Raji (cell line): Measurements from ENCODE around the gene FBXO4.

Experiments used
- POLR2A ChIP-seq: IDR thresholded peaks from 2 replicates; pipeline ENCODE4 v1.6.1; 2011; ENCODE audit warnings: low read depth, low read length, control low read depth; ENCODE audit not compliant: insufficient read depth

The FBXO4 gene, protein sequence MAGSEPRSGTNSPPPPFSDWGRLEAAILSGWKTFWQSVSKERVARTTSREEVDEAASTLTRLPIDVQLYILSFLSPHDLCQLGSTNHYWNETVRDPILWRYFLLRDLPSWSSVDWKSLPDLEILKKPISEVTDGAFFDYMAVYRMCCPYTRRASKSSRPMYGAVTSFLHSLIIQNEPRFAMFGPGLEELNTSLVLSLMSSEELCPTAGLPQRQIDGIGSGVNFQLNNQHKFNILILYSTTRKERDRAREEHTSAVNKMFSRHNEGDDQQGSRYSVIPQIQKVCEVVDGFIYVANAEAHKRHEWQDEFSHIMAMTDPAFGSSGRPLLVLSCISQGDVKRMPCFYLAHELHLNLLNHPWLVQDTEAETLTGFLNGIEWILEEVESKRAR

DNA sequence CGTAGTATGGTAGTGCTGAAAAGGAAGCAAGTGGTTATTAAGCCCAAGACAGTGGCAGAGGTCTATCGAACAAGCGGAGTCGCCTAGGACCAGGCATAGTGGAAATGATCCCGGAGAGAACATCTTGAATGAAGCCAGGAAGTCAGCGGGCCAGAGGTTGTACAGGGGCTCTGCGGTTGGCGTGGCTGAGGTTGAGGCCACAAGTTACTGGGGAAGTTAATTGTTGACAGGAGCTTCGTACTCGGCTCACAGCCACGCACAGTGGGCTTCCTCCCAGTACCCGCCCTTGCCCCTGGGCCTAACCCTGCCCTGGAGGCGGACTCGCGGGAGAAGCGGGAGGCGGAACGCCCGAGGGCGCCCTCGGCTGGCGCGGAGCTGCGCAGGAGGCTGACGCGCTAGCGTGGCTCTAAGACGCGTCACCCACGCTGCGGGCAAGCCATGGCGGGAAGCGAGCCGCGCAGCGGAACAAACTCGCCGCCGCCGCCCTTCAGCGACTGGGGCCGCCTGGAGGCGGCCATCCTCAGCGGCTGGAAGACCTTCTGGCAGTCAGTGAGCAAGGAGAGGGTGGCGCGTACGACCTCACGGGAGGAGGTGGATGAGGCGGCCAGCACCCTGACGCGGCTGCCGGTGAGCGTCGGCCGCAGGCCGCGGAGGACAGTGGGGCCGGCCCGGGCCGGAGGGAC, at the start of gene FBXO4:
Gene FBXO4, plus strand, starts transcription at position 410 of the 683 bp plus-strand sequence. Its CDS starts 29 bp downstream, at position 439.
- TF ChIP-seq POLR2A = peak; percentile 82

DNA sequence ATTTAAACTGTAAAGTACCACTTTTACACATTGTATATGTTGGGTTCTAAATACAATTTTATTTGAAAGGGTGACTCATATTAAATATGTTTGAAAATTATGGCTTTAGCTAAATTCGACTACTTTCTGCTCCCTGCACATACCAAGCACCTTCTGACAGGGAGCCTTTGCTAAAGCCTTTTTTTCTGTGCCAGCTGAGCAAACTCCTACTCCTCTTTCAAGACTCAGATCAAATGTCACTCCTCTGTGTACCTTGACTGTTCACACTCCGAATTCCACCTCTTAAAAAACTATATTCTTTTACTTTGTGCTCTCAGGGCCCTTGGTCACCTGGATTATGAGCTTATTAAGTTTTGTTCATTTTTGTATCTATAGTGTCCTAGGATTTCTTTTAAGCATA, 48.4 kb upstream of the FBXO4 start:
- no peak for TF ChIP-seq POLR2A

DNA sequence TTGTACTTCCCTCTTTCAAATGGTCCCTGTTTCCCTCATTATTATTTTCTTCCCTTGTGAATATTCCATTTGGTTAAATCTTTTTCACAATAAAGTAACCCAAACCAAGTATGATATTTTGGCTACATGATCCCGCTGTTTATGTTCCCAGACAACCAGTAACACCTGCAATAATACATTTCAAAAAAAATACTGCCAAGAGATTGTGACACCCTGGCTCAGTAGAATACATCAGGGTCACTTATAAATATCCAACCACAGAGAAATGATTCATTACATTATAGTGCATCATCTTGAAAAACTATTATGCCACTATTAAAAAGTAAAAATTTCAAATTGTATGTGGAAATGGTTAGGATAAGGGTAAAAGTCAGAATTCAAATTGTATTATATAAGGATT, 47.7 kb upstream of the FBXO4 start:
- TF ChIP-seq POLR2A = no peak

DNA sequence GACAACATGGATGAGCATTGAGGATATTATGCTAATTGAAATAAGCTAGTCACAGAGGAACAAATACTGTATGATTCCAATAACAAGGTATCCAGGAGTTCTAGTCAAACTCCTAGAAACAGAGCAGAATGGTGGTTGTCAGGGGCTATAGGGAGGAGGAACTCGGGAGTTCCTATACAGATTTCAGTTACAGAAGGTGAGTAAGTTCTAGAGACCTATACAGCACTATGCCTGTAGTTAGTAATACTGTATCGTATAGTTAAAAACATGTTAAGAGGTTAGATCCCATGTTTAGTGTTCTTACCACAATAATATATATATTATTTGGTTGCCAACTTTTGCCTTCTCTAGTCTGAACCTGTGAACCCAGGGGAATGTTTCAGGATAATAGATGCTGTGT, 46.9 kb upstream of the FBXO4 start:
- no peak for TF ChIP-seq POLR2A

DNA sequence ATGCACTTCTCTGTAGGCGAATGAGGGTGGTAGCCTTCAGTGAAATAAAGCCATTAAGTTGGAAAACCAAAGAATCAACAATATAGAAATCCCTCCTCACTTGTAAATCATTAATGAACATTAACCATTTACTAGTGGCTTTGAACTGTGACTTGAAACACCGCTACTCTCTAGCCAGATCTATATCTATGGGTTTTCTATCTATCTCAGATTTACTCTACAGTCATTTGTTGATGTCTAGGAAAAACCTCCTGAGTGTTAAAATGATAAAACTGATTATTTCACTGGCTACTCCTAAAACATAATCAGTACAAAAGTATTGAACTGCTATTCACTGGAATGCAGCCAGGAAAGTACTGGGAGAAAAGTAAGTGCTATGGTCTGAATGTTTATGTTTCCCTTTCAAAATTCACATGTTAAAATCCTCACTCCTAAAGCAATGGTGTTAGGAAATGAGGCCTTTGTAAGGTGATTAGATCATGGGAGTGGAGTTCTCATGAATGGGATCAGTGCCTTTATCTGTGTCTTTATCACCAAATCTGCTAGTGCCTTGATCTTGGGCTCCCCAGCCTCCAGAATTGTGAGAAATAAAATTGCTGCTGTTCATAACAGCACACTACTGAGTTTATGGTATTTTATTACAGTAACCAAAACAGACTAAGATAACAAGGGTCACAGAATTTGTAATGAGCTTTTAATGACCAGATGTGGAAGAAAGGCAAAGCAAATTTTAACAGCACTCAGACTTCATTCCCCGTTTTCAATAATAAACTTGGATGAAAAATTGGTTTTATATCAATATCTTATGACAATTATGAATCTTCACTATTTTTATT, 46.2 kb upstream of the FBXO4 start:
- TF ChIP-seq POLR2A = no peak

DNA sequence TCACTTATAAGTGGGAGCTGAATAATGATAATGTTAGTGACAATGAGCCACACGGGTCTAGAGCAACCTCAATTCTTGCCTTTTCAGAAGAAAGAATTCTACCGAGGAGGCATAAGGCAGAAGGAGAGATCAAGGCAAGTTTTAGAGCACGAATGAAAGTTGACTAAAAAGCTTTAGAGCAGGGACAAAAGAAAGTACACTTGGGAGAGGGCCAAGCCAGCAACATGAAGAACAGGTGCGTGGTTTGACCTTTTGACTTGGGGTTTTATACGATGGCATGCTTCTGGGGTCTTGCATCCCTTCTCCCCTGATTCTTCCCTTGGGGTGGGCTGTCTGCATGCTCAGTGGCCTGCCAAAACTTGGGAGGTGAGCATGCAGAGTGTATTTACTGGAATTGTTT, 42.3 kb upstream of the FBXO4 start:
- TF ChIP-seq POLR2A = no peak

DNA sequence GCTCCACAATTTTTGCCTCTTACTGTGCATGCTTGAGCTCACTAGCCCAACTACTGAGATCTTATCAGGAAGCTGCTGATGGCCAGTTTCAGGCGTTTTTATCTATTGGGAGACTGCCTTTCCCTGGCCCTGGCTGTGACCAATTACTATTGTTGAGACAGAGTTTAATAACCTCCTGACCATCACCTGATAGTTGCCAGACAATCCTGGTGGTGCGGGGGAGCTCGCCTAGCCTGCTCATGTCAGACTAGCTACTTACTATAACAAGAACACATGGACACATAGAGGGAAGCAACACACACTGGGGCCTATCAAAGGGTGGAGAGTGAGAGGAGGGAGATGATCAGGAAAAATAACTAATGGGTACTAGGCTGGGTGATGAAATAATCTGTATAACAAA, 41.8 kb upstream of the FBXO4 start:
- TF ChIP-seq POLR2A = no peak

DNA sequence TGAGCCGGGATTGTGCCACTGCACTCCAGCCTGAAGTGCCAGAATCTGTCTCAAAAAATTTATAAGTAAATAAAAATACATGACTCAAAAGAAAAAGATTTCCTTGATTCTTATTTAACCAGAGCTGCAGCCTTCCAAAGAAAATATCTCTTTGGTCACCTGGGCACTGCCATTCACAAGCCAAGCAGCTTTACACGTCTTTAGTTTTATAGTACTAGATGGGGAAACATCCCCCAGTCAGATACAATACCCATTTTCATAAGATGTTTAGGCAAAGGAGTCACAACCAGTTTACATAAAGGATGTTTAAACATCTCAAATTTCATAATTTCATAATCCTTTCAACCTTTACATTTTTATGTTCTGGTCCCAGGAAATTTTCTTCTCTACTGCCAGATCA, 41.1 kb upstream of the FBXO4 start:
- no peak for TF ChIP-seq POLR2A

DNA sequence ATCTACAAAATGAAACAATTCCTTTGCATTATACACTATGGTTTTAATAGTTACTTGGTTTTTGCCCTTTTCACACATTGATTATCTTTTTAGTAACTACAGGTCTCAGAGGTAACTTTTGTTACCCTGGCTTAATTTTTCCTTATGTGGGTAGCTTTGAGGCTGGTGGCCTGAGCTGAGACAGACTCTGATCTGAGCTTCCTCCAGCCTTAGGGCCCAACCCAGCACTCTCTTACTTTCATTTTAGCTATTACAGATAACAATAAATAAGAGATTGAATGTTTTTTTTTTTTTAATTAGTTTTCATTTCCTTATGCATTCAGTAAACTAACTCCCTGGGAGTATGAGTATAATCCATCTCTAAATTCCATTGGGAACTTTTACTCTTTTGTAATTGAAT, 39.8 kb upstream of the FBXO4 start:
- no peak for TF ChIP-seq POLR2A

DNA sequence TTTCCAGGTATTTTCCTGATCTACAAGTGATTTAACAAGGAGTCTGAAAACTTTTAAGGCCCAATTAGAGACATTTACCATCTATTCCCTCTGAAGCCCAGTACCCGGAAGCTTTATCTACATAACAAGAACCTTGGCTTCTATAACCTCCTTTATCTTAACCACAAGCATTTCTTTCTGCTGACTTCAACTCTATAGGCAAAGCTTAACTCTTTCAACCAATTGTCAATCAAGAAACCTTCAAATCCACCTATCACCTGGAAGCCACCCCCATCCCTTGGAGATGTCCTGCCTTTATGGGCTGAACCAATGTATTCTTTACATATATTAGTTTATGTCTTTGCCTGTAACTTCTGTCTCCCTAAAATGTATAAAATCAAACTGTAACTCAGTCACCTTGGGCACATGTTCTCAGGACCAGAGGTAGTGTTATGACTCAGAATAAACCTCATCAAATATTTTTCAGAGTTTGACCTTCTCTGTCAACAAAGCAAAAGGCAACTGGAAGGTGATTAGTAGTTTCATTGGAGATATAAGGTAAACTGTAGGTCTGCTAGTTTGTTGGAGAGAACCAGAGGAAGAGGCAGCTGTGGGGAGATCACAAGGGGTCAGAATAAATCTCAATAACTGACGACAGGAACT, 33.9 kb upstream of the FBXO4 start:
- no peak for TF ChIP-seq POLR2A

DNA sequence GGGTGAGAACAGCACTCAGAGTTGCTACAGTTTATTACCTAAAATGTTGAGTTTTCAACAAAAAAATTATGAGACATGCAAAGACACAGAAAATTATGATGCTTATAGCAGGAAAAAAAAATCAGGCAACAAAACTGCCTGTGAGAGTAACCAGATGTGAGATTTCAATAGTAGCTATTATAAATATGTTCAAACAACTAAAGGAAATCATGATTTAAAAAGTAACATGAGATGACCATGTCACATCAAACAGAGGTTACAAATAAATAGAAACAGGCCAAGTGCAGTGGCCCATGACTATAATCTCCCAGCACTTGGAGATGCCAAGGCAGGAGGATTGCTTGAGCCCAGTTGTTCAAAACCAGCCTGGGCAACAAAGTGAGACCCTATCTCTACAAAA, 33.0 kb upstream of the FBXO4 start:
- TF ChIP-seq POLR2A = no peak

DNA sequence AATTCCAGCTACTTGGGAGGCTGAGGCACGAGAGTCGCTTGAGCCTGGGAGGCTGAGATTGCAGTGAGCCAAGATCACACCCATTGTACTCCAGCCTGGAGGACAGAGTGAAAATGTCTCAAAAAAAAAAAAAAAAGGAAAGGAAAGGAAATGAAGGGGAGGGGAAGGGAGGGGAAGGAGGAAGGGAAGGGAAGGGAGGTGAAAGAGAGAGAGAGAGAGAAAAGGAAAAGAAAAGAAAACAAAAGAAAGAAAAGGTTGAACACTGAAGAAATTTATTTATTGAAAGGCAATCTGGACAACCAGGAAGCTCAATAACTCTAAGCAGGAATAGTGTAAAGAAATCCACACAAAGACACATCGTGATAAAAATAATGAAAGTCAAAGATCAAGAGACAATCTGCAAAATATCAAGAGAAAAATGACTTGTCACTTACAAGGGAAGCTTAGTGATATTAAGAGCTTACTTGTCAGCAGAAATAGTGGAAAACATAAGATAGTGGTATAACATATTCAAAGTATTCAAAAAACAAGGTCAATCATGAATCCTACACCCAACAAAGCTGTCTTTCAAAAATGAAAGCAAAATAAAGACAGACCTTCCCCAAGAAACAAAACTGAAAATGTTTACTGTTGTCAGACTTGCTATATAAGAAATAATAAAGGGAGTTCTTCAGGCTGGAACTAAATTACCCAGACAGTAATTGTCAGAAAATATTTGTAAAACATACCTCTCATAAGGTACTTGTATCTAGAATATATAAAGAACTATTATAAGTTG, 31.8 kb upstream of the FBXO4 start:
- no peak for TF ChIP-seq POLR2A

DNA sequence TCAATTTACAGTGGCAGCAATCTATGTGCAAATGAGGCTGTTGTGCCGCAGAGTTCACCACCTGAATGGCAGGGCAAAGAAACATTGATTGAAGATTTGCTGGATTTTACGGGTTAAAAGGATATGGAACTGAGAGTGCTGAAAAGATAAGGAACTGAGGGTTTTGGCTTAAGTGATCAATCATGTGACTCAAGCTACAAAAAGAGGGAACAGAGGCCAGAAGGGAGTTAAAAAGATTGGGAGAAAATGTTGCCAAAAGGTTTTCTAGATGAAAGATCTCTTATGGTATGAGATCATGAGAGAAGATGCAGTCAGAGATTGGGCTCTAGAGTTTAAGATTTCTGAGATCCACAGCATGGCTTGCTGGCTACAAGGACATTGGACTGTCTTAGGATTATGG, 28.9 kb upstream of the FBXO4 start:
- TF ChIP-seq POLR2A = no peak

DNA sequence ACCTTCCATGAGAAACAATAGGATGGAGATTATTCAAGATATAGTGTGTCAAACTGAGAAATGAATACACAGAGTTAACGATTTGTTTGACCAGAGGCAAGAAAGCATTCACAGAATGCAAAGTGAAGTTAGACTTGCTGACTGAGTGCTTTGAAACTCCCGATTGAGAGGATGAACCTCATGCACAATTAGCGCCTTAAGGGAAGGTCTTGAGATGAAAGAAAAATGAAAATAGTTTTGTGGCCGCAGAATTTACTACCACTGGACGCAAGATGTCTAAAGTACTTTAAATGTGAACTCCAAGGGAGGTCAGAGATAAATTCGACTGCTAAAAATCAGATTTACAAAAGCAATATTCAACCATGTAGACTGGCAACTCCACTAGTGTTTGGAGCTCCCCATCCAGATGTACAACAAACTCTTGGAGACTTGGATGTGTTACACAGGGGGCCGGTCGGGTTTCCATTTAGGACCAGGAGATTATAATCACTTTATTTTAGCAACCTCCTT, 21.6 kb upstream of the FBXO4 start:
- TF ChIP-seq POLR2A = no peak
